Type B pancreatic cell (in vitro differentiated cells): ENCODE results near the gene PDZD7. TPM values are rescaled to one million over a fixed set of nuclear protein-coding genes. Genes with fewer than 3 reads are reported as not detected.

Experiments
- DNase-seq: peaks from one replicate; pipeline ENCODE4 v3.0.0; 2021; ENCODE audit warnings: mixed read lengths; ENCODE audit not compliant: unreplicated experiment; ENCODE audit errors: extremely low spot score
- H3K27ac Mint-ChIP-seq: 2 replicates; pipeline ENCODE4 v1.8.0; 2021; ENCODE audit warnings: mild to moderate bottlenecking, mixed read lengths
- H3K27me3 Mint-ChIP-seq: 2 replicates; pipeline ENCODE4 v1.8.0; 2021; ENCODE audit warnings: mixed read lengths
- H3K36me3 Mint-ChIP-seq: 2 replicates; pipeline ENCODE4 v1.8.0; 2021; ENCODE audit warnings: mixed read lengths
- H3K4me1 Mint-ChIP-seq: one replicate; pipeline ENCODE4 v1.8.0; 2021; ENCODE audit warnings: mixed read lengths; ENCODE audit not compliant: unreplicated experiment
- H3K4me3 Mint-ChIP-seq: 2 replicates; pipeline ENCODE4 v1.8.0; 2021; ENCODE audit warnings: mild to moderate bottlenecking, mixed read lengths
- H3K9me3 Mint-ChIP-seq: 2 replicates; pipeline ENCODE4 v1.8.0; 2021; ENCODE audit warnings: mixed read lengths
- CTCF ChIP-seq: fragments of 200-600 bp; sonication (generic); conservative IDR thresholded peaks from 2 replicates; pipeline ENCODE4 v1.5.0; 2021; ENCODE audit warnings: antibody characterized with exemption, mild to moderate bottlenecking
- total RNA-seq: library from RNA; stranded (reverse); gene quantifications from 2 replicates; pipeline ENCODE4 v1.2.1, GENCODE V29; 2021; ENCODE audit warnings: low replicate concordance

The PDZD7 gene
- total RNA-seq, 1 donor from 2014 or later, result 2.0 TPM

DNA sequence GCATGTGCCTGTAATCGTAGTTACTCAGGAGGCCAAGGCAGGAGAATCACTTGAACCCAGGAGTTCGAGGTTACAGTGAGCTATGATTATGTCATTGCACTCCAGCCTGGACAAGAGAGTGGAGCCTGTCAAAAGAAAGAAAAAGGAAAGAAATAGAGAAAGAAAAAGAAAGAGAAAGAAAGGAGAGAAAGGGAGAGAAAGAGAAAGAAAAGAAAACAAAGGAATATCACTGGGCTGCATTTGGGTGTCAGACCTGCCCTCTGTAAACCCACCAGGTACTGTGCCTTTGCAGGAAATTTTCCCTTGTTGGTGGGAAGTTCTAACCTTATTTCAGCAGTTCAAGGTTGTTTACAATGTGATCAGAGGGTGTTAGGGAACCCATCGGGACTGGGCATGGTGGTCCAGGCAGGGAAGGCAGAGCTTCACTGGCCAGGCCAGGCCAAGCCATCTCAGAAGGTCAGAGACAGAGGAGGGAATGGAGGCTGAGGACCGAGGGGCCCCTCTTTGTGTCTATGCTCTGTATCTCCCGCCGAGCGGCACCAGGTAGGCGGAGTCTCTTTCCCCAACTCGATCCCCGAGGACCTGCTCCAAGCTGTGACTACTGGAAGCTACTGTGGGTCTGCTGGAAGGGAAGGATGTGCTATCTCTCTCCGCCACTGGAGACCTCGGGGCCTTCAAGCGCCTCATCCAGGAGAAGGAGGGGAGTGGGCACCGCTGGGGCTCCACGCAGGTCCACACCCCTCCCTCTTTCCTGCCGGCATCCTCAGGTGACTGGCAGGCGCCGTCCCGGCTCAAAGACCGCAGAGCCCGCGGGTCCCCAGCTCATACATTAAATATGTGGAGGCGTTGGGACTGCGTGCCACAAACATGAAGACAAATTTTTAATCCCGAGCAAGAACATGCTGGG is 15.7 kb upstream of the PDZD7 start:
- H3K9me3 Mint-ChIP-seq, result no peaks in the 10 kb centered on the region
- peaks cover 51% of the 10 kb centered on the region for H3K4me1 Mint-ChIP-seq
- H3K27me3 Mint-ChIP-seq, result peaks cover 67% of the 10 kb centered on the region
- no peaks in the 10 kb centered on the region for H3K36me3 Mint-ChIP-seq
- H3K4me3 Mint-ChIP-seq, result peak overlapping the region; percentile 71
- DNase-seq, result no peak
- no peak overlapping the region for H3K27ac Mint-ChIP-seq
- TF ChIP-seq CTCF, result peak; percentile 25

- H3K4me1 Mint-ChIP-seq, result peaks cover 51% of the 10 kb centered on the region
- peaks cover 43% of the 10 kb centered on the region for H3K27me3 Mint-ChIP-seq
- no peak for DNase-seq
- H3K9me3 Mint-ChIP-seq, result no peaks in the 10 kb centered on the region
- H3K36me3 Mint-ChIP-seq, result no peaks in the 10 kb centered on the region
- no peak overlapping the region for H3K4me3 Mint-ChIP-seq
- no peak for TF ChIP-seq CTCF
- no peak overlapping the region for H3K27ac Mint-ChIP-seq
Measured at GRCh38 chr10:101044117-101044516, 13.2 kb upstream of the PDZD7 start.

DNA sequence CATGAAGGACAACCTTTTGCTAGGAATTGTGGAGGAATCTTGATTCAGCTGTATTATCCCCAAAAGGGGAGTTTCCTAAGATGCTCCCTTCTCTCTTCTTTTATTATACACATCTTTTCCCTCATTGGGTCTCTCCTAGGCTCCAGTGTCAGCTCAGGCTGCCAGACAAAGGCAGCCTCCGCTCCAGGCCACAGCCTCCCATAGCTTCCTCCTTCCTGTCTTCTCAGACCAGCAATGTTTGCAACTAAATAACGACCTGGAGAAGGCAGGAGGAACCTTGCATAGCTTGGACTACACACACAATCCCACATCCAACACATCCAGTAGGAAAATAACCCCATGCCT is 12.4 kb upstream of the PDZD7 start:
- Mint-ChIP-seq H3K9me3 (no peaks in the 10 kb centered on the region), H3K36me3 (no peaks in the 10 kb centered on the region), H3K27me3 (peaks cover 39% of the 10 kb centered on the region), H3K27ac (peak overlapping the region; percentile 100), H3K4me1 (peaks cover 44% of the 10 kb centered on the region), H3K4me3 (peak overlapping the region; percentile 97)
- TF ChIP-seq CTCF, result no peak
- DNase-seq, result no peak

DNA sequence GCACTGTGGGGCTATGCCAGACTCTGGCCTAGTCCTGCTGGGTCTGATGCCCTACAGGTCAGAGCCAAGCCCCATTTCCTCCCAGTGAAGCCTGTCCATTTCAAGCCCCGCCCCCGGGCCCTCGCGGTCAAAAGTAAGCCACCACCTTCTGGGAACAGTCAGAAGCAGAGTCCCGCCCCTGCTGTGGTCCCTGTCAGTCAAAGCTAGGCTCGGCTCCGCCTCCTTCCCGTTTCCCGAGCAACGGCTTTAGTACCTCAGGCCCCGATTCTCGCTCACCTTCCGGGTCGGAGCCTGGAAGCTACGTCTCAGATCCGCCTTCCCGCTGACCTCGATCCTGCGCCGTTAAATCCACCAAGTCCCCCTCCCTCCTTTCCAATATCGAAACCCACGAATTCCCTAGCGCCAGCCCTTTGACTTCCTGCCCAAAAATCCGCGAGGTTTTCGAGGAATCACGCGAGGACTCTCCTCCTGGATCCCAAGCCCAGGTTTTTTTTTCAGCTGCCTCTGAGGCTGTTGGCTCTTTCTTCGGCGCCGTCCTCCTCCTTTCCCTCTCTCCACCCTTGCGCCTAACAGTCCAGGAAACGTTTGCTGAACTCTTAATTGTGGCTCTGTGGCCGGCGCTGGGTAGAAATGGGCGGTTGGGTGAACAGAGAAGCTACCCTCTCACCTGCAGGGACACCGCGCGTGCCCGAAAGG is 11.9 kb upstream of the PDZD7 start:
- Mint-ChIP-seq H3K27me3 (peaks cover 39% of the 10 kb centered on the region), H3K4me1 (peaks cover 39% of the 10 kb centered on the region), H3K27ac (peak overlapping the region; percentile 100), H3K9me3 (no peaks in the 10 kb centered on the region), H3K4me3 (peak overlapping the region; percentile 97), H3K36me3 (peaks cover 4% of the 10 kb centered on the region)
- TF ChIP-seq CTCF, result no peak
- DNase-seq, result peak; percentile 88

GRCh38 chr10:101042118-101042517 is 11.2 kb upstream of the PDZD7 start:
- H3K4me1 Mint-ChIP-seq, result peaks cover 38% of the 10 kb centered on the region
- peaks cover 4% of the 10 kb centered on the region for H3K36me3 Mint-ChIP-seq
- peak overlapping the region; percentile 97 for H3K4me3 Mint-ChIP-seq
- no peak for DNase-seq
- H3K27ac Mint-ChIP-seq, result peak overlapping the region; percentile 100
- TF ChIP-seq CTCF, result no peak
- no peaks in the 10 kb centered on the region for H3K9me3 Mint-ChIP-seq
- peaks cover 35% of the 10 kb centered on the region for H3K27me3 Mint-ChIP-seq
